Measurements from ENCODE around the gene RNF157. TPM values are rescaled to one million over a fixed set of nuclear protein-coding genes. Genes with fewer than 3 reads are reported as not detected.
"Not testable (repeated sequence)": the region's sequence is repeated elsewhere in the genome, so short reads cannot be mapped to it uniquely, and the experiment has no call there.

The RNF157 gene
- polyA plus RNA-seq, 1 donor, result 15.4 TPM

- no peak for DNase-seq
Observed at GRCh38 chr17:76253841-76254240, 13.5 kb upstream of the RNF157 start.

DNA sequence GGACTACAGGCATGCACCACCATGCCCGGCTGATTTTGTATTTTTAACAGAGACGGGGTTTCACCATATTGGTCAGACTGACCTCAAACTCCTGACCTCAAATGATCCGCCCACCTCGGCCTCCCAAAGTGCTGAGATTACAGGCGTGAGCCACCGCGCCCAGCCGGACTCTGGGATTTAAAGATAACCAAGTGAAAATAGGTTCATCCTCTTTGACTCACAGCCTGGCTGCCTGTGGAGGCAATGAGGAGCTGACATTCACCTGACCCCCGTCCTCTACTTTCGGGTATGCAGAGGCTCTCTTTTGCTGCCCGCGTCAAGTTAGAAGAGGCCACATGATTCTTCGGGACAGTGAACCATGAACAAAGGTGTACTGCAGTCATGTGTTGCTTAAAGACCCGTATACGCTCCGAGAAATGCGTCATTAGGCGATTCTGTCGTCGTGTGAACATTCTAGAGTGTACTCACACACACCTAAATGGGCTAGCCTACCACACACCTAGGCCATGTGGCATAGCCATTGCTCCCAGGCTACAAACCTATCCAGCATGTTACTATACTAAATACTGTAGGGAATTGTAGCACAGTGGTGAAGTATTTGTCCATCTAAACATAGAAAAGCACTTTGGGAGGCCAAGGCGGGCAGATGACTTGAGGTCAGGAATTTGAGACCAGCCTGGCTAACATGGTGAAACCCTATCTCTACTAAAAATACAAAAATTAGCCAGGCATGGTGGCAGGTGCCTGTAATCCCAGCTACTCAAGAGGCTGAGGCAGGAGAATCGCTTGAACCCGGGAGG is 12.9 kb upstream of the RNF157 start:
- not testable (repeated sequence) for DNase-seq

DNA sequence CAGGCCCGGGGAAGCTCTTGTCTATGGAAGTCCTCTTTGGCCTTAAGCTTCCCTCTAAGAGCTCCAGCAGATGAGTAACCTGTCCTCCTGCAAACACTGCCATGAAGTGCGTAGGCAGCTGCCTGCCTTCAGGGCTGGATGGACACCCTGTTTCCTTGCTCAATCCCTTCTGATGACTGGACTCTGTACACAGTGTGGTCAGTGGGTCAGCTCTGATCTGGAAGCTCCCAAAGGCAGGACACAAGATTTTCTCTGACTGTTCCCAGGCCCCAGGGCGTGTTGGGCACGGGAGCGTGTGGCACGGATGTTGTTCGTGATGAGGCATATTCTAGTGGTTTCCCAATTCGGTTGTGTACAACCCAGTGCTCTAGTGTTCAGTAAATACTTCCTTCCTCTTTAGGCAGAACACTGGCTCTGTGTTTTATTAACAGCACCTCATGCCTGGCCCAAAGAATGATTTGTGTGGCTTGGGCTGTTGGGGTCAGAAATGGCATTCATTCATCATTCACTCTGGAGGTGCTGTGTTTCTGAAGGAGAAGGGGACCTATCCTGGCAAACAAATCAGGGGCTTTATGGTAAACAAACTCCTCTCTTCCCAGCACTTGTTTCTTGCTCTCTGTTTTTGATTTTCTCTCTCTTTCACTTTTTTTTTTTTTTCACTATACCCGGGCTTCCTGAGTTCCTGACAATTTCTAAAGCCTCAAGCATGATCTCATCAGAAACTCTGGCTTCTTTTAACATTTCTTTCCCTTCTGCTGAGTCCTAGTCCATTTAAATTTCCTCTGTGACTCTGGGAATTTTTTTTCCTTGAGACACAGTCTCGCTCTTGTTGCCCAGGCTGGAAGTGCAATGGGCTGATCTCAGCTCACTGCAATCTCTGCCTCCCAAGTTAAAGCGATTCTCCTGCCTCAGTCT is 12.0 kb upstream of the RNF157 start:
- no peak for DNase-seq

GRCh38 chr17:76251478-76252039 is 11.3 kb upstream of the RNF157 start:
- DNase-seq, result no peak

DNA sequence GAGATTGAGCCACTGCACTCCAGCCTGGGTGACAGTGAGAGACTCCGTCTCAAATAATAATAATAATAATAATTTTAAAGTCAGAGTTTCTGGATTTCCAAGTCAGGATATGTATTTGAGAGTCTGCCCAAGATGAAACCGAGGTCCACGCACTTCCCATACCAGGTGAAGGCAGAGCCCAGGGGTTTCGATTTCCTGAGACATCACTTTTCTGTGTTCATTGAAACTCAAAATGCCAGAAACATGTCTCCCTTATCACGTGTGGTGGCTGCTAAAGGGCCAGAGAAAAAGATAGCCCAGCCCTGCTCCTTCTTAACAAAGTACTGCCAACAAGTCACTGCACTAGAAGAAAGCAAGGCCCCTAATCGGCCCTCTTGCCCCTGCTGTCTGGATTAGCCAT is 9.8 kb upstream of the RNF157 start:
- DNase-seq, result no peak

DNA sequence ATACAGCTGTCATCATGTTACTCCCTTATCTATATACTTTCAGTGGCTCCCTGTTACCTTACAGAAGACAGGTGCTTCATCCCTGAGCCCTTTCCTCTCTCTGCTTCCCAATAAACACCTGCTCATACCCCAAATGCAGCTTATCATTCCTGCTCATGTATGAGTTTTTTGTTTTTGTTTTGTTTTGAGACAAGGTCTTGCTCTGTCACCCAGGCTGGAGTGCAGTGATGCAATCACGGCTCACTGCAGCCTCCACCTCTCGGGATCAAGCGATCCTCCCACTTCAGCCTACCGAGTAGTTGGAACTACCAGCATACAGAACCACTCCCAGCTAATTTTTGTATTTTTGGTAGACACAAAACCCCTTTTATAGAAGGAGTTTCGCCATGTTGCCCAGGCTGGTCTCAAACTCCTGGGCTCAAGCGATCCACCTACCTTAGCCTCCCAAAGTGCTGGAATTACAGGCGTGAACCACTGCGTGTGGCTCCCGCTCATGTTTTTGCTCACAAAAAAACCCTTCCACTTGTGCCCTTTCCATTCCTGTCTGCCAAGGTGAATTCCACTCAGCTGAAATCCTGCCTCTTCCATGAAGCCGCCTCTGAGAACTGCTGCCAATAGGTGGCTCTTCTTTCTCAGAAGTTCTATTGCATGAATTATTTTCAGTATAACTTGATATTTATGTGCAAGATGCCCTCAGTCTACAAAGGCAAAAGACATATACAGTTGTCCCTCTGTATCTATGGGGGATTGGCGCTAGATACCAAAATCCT is 7.9 kb upstream of the RNF157 start:
- DNase-seq, result no peak

DNA sequence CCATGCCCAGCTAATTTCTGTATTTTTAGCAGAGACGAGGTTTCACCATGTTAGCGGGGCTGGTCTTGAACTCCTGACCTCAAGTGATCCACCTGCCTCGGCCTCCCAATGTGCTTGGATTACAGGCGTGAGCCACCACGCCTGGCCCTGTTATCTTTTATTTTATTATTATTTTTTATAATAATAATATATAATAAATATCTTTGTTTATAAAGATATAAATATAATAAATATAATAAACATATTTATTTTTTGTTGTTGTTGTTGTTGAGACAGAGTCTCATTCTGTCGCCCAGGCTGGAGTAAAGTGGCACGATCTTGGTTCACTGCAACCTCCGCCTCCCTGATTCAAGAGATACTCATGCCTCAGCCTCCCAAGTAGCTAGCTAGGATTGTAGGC is 7.0 kb upstream of the RNF157 start:
- DNase-seq, result no peak

GRCh38 chr17:76246080-76247066 is 6.1 kb upstream of the RNF157 start:
- no peak for DNase-seq

GRCh38 chr17:76244721-76245120 is 4.4 kb upstream of the RNF157 start:
- not testable (repeated sequence) for DNase-seq

DNA sequence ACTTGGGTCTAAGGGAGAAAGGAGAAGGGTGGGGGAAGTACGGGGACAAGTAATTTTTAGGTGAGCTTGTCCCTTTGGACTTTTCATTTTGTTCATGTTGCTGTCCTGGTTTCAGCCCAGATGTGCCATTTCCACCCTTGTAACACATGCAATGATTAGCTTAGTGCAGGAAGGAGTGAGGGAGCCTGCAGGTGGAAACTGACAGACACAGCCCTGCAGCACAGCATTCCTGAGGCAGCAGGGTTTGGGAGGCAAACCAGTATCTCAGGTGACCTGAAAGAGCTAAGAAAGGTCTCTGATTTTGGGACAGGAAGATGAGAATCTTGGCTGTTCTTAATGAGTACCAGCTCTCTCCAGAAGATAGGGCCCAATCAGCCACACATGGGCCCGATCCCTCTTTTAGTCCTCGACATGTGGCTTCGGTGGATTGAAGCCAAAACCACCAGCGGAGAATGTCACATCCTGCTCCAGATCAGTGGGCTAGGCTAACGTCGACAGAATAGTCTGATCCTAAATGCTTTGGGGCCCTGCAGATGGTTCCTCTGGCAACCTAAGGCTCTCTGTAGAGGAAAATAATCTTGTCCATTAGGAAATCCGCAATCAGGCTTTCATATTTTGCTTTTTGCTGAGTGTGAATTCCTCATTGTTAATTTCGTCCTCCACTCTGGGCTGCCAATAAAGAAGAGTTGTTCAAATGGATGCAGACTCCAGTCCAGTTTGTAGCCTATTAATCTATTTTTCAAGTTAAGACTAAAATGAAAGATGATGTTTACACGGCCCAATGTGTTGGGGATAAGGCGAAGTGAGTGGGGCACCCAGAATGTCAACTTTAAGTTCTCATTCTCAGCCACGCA is 3.8 kb upstream of the RNF157 start:
- DNase-seq, result no peak

DNA sequence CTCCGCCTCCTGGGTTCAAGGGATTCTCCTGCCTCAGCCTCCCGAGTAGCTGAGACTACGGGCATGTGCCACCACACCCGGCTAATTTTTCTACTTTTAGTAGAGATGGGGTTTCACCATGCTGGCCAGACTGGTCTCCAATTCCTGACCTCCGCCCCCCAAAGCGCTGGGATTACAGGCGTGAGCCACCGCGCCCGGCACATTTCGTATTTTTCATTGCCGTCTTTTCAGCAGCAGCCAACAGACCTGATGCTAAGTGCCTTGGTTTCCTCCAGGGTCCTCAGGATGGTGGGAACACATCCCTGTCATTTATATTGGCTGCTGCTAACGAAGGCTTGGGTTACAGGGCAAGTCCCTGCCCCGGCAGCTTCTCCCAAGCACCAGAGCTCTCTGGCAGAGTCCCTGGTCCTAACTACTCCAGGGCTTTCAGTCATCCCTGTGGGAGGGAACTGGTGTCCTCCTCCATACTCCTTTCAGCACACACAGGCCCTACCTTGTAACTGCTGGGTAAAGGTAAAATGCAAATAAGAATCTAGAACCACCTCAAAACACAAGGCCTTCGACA is 1.5 kb upstream of the RNF157 start:
- no peak for DNase-seq

DNA sequence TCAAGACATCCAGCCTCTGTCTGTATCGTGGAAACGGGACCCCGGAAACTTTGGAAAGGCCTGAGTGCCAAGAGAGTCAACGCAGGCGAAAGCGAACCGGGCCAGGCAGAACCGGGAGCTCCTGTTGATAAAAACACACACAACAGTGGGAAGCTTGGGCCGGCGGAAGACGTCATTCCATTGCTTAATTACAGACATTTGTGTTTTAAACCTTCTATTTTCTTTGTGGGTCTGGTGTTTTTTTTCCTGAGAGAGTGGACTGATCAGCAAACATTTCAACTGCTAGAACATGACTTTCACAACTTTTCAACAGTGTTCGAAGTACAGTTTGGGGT is 878 bp upstream of the RNF157 start:
- no peak for DNase-seq

- no peak for DNase-seq
Observed at GRCh38 chr17:76239538-76240274, 587 bp downstream of the RNF157 start.

- DNase-seq, result no peak
Observed at GRCh38 chr17:76238847-76239537, 1.3 kb downstream of the RNF157 start.

GRCh38 chr17:76237859-76238313 is 2.4 kb downstream of the RNF157 start:
- no peak for DNase-seq

DNA sequence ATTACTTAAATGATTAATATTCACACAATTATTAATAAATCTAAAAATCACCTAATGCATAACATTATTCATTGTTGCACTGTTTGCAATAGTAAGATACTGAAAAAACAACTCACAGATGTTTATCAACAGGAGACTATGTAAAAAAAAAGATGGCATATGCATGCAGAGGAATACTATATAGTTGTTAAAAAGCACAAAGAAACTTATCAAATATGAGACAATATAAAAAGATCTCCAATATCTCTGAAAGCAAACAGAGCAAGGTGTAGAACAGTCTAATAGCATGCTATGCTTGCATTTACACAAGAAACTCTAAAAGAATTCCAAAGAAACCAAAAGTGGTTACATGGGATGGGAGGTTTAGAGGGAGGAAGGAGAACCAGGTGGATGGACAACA is 3.7 kb downstream of the RNF157 start:
- DNase-seq, result no peak

DNA sequence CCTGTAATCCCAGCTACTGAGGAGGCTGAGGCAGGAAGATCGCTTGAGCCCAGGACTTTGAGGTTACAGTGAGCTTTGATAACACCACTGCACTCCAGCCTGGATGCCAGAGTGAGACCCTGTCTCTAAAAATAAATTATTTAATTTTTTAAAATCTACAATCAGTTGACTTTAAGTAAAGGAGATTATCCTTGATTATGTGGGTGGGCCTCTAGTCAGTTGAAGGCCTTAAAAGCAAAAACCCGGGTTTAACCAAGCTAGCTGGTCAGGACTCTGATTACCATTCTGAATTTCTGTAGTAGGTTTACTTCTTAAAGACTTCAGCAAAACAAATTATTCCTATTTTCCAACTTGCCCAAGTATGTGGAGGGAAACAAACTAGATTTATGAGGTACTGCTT is 4.4 kb downstream of the RNF157 start:
- no peak for DNase-seq

- DNase-seq, result no peak
Observed at GRCh38 chr17:76234354-76234679, 6.0 kb downstream of the RNF157 start.
